ENCODE measurements around the gene NPB.

DNA sequence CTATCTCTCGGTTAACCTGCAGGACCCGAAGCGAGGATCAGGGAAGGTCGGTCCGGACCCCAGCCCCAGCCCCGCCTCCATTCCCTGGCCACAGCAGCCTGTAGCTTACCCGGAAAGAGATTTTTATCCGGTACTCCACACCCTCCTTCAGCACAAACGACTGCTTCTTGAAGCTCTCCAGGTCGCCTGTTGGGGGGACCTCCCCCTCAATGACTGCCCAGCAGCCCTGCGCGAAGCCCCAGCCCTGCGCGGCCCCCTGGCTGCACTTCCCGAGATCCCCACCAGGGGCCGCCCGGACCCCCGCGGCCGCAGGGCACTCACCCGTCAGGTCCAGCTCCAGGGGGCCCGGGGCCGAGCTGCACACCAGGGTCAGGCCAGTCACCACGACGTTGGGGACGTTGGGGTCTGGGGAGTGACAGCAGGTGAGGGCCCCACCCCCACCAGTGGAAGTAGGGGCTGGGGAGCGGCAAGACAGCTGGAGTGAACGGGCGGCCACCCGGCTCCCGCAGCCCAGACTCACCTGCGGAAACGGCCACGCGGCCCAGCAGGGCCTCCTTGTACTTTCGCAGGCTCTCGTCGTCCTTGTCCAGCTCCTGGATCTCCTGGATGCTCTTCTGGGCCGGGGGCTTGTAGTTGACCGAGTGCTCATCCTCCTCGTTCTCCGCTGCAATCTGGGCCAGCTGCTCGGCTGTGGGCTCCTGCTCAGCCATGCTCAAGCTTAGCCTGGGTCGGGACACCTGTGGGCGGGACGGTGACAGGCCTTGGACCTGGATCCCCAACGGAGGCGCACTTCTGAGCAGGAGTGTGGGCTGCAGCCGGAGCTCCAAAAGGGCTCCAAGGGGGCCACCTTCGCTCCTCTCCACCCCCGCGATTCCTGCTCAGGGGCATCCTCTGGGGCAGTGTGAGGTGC, 32.6 kb upstream of the NPB start:
- TF ChIP-seq, protein P1, sequence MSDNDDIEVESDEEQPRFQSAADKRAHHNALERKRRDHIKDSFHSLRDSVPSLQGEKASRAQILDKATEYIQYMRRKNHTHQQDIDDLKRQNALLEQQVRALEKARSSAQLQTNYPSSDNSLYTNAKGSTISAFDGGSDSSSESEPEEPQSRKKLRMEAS (IDR thresholded peaks at IDR 0.05), result no peak
- TF ChIP-seq, protein P2, sequence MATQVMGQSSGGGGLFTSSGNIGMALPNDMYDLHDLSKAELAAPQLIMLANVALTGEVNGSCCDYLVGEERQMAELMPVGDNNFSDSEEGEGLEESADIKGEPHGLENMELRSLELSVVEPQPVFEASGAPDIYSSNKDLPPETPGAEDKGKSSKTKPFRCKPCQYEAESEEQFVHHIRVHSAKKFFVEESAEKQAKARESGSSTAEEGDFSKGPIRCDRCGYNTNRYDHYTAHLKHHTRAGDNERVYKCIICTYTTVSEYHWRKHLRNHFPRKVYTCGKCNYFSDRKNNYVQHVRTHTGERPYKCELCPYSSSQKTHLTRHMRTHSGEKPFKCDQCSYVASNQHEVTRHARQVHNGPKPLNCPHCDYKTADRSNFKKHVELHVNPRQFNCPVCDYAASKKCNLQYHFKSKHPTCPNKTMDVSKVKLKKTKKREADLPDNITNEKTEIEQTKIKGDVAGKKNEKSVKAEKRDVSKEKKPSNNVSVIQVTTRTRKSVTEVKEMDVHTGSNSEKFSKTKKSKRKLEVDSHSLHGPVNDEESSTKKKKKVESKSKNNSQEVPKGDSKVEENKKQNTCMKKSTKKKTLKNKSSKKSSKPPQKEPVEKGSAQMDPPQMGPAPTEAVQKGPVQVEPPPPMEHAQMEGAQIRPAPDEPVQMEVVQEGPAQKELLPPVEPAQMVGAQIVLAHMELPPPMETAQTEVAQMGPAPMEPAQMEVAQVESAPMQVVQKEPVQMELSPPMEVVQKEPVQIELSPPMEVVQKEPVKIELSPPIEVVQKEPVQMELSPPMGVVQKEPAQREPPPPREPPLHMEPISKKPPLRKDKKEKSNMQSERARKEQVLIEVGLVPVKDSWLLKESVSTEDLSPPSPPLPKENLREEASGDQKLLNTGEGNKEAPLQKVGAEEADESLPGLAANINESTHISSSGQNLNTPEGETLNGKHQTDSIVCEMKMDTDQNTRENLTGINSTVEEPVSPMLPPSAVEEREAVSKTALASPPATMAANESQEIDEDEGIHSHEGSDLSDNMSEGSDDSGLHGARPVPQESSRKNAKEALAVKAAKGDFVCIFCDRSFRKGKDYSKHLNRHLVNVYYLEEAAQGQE (IDR thresholded peaks at IDR 0.05; ENCODE audit: low read depth), result no peak
- TF ChIP-seq TAF1 (IDR thresholded peaks at IDR 0.05; ENCODE audit: low read depth) (no peak), YY1 (IDR thresholded peaks at IDR 0.05; ENCODE audit: low read depth) (no peak)

Measured in Ishikawa (cell line).